HepG2 (cell line): ENCODE data around the gene LRSAM1. TPM values are rescaled to one million over a fixed set of nuclear protein-coding genes. Genes with fewer than 3 reads are reported as not detected.

Experiments
- ATAC-seq: fragments of 200-7000 bp; cut with Tn5 transposase; 3 replicates; pipeline ENCODE4 v1.9.1; 2020; ENCODE audit warnings: mild to moderate bottlenecking, moderate library complexity
- Bru-seq: library from RNA; stranded (reverse); fragments of 400-500 nt; gene quantifications from one replicate; lab custom pipeline; 2021; lab: Mats Ljungman, UMichigan
- BruChase-seq, 2 experiments: library from RNA; stranded (reverse); fragments of 400-500 nt; gene quantifications; one replicate each; lab custom pipeline; 2021; lab: Mats Ljungman, UMichigan
- BruUV-seq: library from RNA; stranded (reverse); fragments of 400-500 nt; replicated peaks from 2 replicates; lab custom pipeline; 2021; lab: Mats Ljungman, UMichigan
- CTCF ChIA-PET: fragments of 300-600 bp; formaldehyde crosslinking; extraction: SDS; loops from one replicate; lab custom pipeline; 2021; ENCODE audit warnings: low total read pairs, inconsistent platforms, low intra/inter-chr PET ratio; lab: Yijun Ruan, JAX
- POLR2A ChIA-PET: fragments of 350-600 bp; sonication (Branson Sonifier 250); formaldehyde crosslinking; loops from one replicate; lab custom pipeline; 2020; ENCODE audit warnings: antibody characterized with exemption, inconsistent platforms; lab: Yijun Ruan, JAX
- DNase-seq: peaks from one replicate; pipeline ENCODE4 v3.0.0-alpha.2; 2015; ENCODE audit warnings: low spot score
- FAIRE-seq: peaks from 3 replicates; lab custom pipeline; 2011; peaks lifted over from hg19 to GRCh38; lab: Jason Lieb, UNC
- H2AFZ ChIP-seq: one replicate; pipeline ENCODE4 v1.6.1; 2011; ENCODE audit warnings: low read length, inconsistent platforms
- H3K27ac ChIP-seq: fragments of 300-600 bp; 3 replicates; pipeline ENCODE4 v1.8.0; 2011; ENCODE audit warnings: mixed run types, mild to moderate bottlenecking, mixed read lengths, low read length, inconsistent platforms; ENCODE audit not compliant: insufficient read depth; ENCODE audit errors: extremely low read length
- H3K27me3 ChIP-seq, 2 experiments: fragments of 200-600 bp in 1 of 2; 2 replicates in 1 of 2; 3 replicates in 1 of 2; pipeline versions ENCODE4 v1.6.0 to v1.8.0; 2011; ENCODE audit warnings: low read length in 2 of 2, mild to moderate bottlenecking in 2 of 2, moderate library complexity in 2 of 2, inconsistent platforms in 1 of 2; ENCODE audit not compliant: insufficient read depth in 2 of 2, control insufficient read depth in 1 of 2
- H3K36me3 ChIP-seq, 2 experiments: fragments of 200-600 bp in 1 of 2; replicated peaks in 1 of 2; 2 replicates in 1 of 2; 3 replicates in 1 of 2; pipeline versions ENCODE4 v1.5.1 to v1.8.0; 2011; ENCODE audit warnings: low read length in 2 of 2, inconsistent platforms in 1 of 2; ENCODE audit not compliant: insufficient read depth in 2 of 2, control insufficient read depth in 1 of 2
- H3K4me1 ChIP-seq: 2 replicates; pipeline ENCODE4 v1.5.1; 2012; ENCODE audit warnings: low read length, inconsistent platforms; ENCODE audit not compliant: insufficient read depth
- H3K4me2 ChIP-seq: 2 replicates; pipeline ENCODE4 v1.6.0; 2011; ENCODE audit warnings: low read depth, low read length, inconsistent platforms
- H3K4me3 ChIP-seq, 3 experiments: fragments of 200-600 bp in 1 of 3; sonication (generic), shearing (Covaris generic) in 1 of 3; replicated peaks in 1 of 3; 2 replicates each; pipeline ENCODE4 v1.5.1; 2011 to 2016; ENCODE audit warnings: low read length in 3 of 3, inconsistent platforms in 2 of 3, low read depth in 2 of 3, mild to moderate bottlenecking in 2 of 3, control low read depth in 1 of 3, mixed read lengths in 1 of 3; ENCODE audit not compliant: insufficient read depth in 1 of 3
- H3K79me2 ChIP-seq: one replicate; pipeline ENCODE4 v1.6.1; 2011; ENCODE audit warnings: low read length, inconsistent platforms; ENCODE audit not compliant: insufficient read depth
- H3K9ac ChIP-seq: 2 replicates; pipeline ENCODE4 v1.6.0; 2011; ENCODE audit warnings: mild to moderate bottlenecking, low read depth, low read length, inconsistent platforms; ENCODE audit not compliant: insufficient read depth
- H3K9me3 ChIP-seq: 2 replicates; pipeline ENCODE4 v1.5.1; 2012; ENCODE audit warnings: mild to moderate bottlenecking, low read length
- H4K20me1 ChIP-seq: 2 replicates; pipeline ENCODE4 v1.6.0; 2011; ENCODE audit warnings: inconsistent platforms, mild to moderate bottlenecking, low read length, moderate library complexity; ENCODE audit not compliant: insufficient read depth
- EED ChIP-seq: sonication (generic); formaldehyde crosslinking; IDR thresholded peaks from 2 replicates; pipeline ENCODE4 v1.5.0; 2020; ENCODE audit warnings: mild to moderate bottlenecking, missing genetic modification reagents
- FOSL1 ChIP-seq: sonication (generic); formaldehyde crosslinking; IDR thresholded peaks from 2 replicates; pipeline ENCODE4 v1.9.0; 2021; ENCODE audit warnings: missing genetic modification reagents, borderline replicate concordance
- GFI1 ChIP-seq: sonication (generic); formaldehyde crosslinking; IDR thresholded peaks from 2 replicates; pipeline ENCODE4 v1.5.0; 2020; ENCODE audit warnings: missing genetic modification reagents, mild to moderate bottlenecking, borderline replicate concordance
- SUZ12 ChIP-seq: fragments of 150-350 bp; IDR thresholded peaks from 2 replicates; pipeline ENCODE4 v1.6.1; 2014; ENCODE audit warnings: low read depth, low read length
- ZNF484 ChIP-seq: sonication (generic); formaldehyde crosslinking; IDR thresholded peaks from 2 replicates; pipeline ENCODE4 v1.5.1; 2020; ENCODE audit warnings: mild to moderate bottlenecking, low read depth, missing genetic modification reagents, borderline replicate concordance
- ZNF674 ChIP-seq: sonication (generic); formaldehyde crosslinking; IDR thresholded peaks from 2 replicates; pipeline ENCODE4 v1.5.0; 2020; ENCODE audit warnings: low read depth, mild to moderate bottlenecking, missing genetic modification reagents
- ZSCAN25 ChIP-seq: sonication (generic); formaldehyde crosslinking; IDR thresholded peaks from 2 replicates; pipeline ENCODE4 v1.8.0; 2022; ENCODE audit warnings: mild to moderate bottlenecking, missing genetic modification reagents
- WGBS: methylation state at CpG from one replicate; pipeline ENCODE4 v1.1.6; 2017; ENCODE audit warnings: low lambda C conversion rate; 5-methylcytosine and 5-hydroxymethylcytosine counted together
- in situ Hi-C: cut with HindIII; loops from 2 replicates; pipeline ENCODE4 v1.10.0; 2017; ENCODE audit warnings: low pct_unique_long_range_greater_than_20kb; ENCODE audit not compliant: extremely low pct_ligation_motif_present
- intact Hi-C: fragments of 100-400 bp; cut with micrococcal nuclease; formaldehyde crosslinking; loops from one replicate; pipeline ENCODE4 v1.10.0; 2022; ENCODE audit not compliant: unreplicated experiment
- long read RNA-seq, 2 experiments: library from RNA in 1 of 2; library from polyadenylated mRNA in 1 of 2; stranded (forward) in 1 of 2; unstranded in 1 of 2; transcript quantifications; one replicate each; pipeline ENCODE4 v2.0.0, GENCODE V29; 2019 to 2022
- polyA minus RNA-seq, 3 experiments: library from RNA; depleted of rRNA, polyadenylated mRNA; stranded (reverse); fragments of >200 nt; gene quantifications; 2 replicates each; pipeline ENCODE4 v1.2.3, GENCODE V29; 2011; ENCODE audit warnings: low replicate concordance in 1 of 3
- polyA plus RNA-seq, 8 experiments: library from polyadenylated mRNA; depleted of rRNA in 3 of 8; stranded (reverse) in 7 of 8; unstranded in 1 of 8; fragments of >200 nt; fragmentation: Illumina TruSeq in 4 of 8; extraction: Trizol in 4 of 8; gene quantifications; 2 replicates each; pipeline versions ENCODE4 v1.2.1 to v1.2.3, GENCODE V29; 2011 to 2016; ENCODE audit warnings: low read depth in 4 of 8, missing spikeins in 1 of 8, mixed read lengths in 1 of 8; ENCODE audit not compliant: insufficient read depth in 1 of 8
- total RNA-seq, 5 experiments: library from RNA; depleted of rRNA; stranded (reverse); fragments of >200 nt; fragmentation: Illumina TruSeq; extraction: Trizol; gene quantifications; 2 replicates each; pipeline ENCODE4 v1.2.3, GENCODE V29; 2016; ENCODE audit warnings: low read depth in 1 of 5
- TF ChIP-seq, protein P1 (sequence below): sonication (generic); formaldehyde crosslinking; IDR thresholded peaks from 2 replicates; pipeline ENCODE4 v1.5.0; 2020; ENCODE audit warnings: mild to moderate bottlenecking, missing genetic modification reagents, borderline replicate concordance

The LRSAM1 gene
- total RNA-seq (2016; rRNA removed; fragmentation: Illumina TruSeq; extraction: Trizol) (4.6 and 8.7 TPM in 2 replicates), polyA plus RNA-seq (2011; rRNA removed) (10.2 and 12.2 TPM in 2 replicates), polyA minus RNA-seq (2011; rRNA and poly(A)+ RNA removed; ENCODE audit: low replicate concordance) (7.6 and 11.4 TPM in 2 replicates), Bru-seq, nascent RNA (percentile 56 among the genes with signal in this experiment), BruChase-seq, experiment 1, labeled RNA remaining after a 6-hour chase (percentile 62 among the genes with signal in this experiment), BruChase-seq, experiment 2, labeled RNA remaining after a 2-hour chase (percentile 61 among the genes with signal in this experiment)
- total RNA-seq (2016; cell fraction: cytosol; rRNA removed; fragmentation: Illumina TruSeq; extraction: Trizol; ENCODE audit: low read depth): 1.5 and 1.7 TPM in 2 replicates
- total RNA-seq (2016; cell fraction: insoluble cytoplasmic fraction; rRNA removed; fragmentation: Illumina TruSeq; extraction: Trizol): 4.2 and 9.8 TPM in 2 replicates
- 3.2 and 4.0 TPM in 2 replicates for total RNA-seq (2016; cell fraction: membrane; rRNA removed; fragmentation: Illumina TruSeq; extraction: Trizol)
- total RNA-seq (2016; cell fraction: nucleus; rRNA removed; fragmentation: Illumina TruSeq; extraction: Trizol): 9.5 and 16.9 TPM in 2 replicates
- polyA plus RNA-seq (2011; cell fraction: cytosol; rRNA removed): 4.1 and 5.2 TPM in 2 replicates
- polyA plus RNA-seq (2011; cell fraction: nucleus; rRNA removed): 68.4 and 76.1 TPM in 2 replicates
- polyA plus RNA-seq (2012): 10.0 and 14.6 TPM in 2 replicates
- 1.2 and 1.5 TPM in 2 replicates for polyA plus RNA-seq (2016; cell fraction: cytosol; fragmentation: Illumina TruSeq; extraction: Trizol; ENCODE audit: low read depth)
- 5.4 and 6.9 TPM in 2 replicates for polyA plus RNA-seq (2016; cell fraction: insoluble cytoplasmic fraction; fragmentation: Illumina TruSeq; extraction: Trizol; ENCODE audit: low read depth)
- 1.2 and 2.1 TPM in 2 replicates for polyA plus RNA-seq (2016; cell fraction: membrane; fragmentation: Illumina TruSeq; extraction: Trizol; ENCODE audit: low read depth)
- polyA plus RNA-seq (2016; cell fraction: nucleus; fragmentation: Illumina TruSeq; extraction: Trizol; ENCODE audit: insufficient read depth, low read depth): 21.9 and 22.1 TPM in 2 replicates
- polyA minus RNA-seq (2011; cell fraction: cytosol; rRNA and poly(A)+ RNA removed): 4.2 and 4.4 TPM in 2 replicates
- 25.4 and 32.1 TPM in 2 replicates for polyA minus RNA-seq (2011; cell fraction: nucleus; rRNA and poly(A)+ RNA removed)
- long read RNA-seq, experiment 1, partial matches to known transcripts: 8 of 14 reads
- long read RNA-seq, experiment 1, other reads (novel, unspliced or antisense): 2 of 14 reads
- long read RNA-seq, experiment 2, transcript LRSAM1-201 (26 exons, 3,146 nt): major isoform, 6 of 34 reads
- long read RNA-seq, experiment 2, partial matches to known transcripts: 7 of 34 reads
- long read RNA-seq, experiment 2, other reads (novel, unspliced or antisense): 20 of 34 reads

- in situ Hi-C loops (no loop called here), intact Hi-C loops (loop anchor here (5.0 kb wide), 1 partner anchor 59 kb away; no protein-coding TSS in a partner anchor)
- H4K20me1 ChIP-seq: peaks cover 45% of the 10 kb centered on the region
- ChIA-PET POLR2A (interaction anchor here (0.6 to 3.8 kb wide), 19 partner anchors 9 to 320 kb away, joined by 3 to 39 read pairs (median 3); partner anchors contain the start of genes SLC2A8, TOR2A and ZNF79), CTCF (no interaction called here)
- H3K27ac ChIP-seq: peak within 1 kb of the TSS; percentile 83
- peaks cover 35% of the 10 kb centered on the region for H3K79me2 ChIP-seq
- H3K9me3 ChIP-seq: no peaks in the 10 kb centered on the region
- TSS peak; percentile 58 for BruUV-seq
- H3K27me3 ChIP-seq: no peaks in the 10 kb centered on the region; a peak in 1 of 5 replicates
- peak within 1 kb of the TSS; percentile 89 for H3K4me2 ChIP-seq
- peak within 1 kb of the TSS; percentile 64 for H2AFZ ChIP-seq
- peak within 1 kb of the TSS; percentile 98 for H3K9ac ChIP-seq
- peaks cover 36% of the 10 kb centered on the region for H3K4me1 ChIP-seq
- peak; percentile 66 for ATAC-seq
- 0% methylated on average over 6 of the region's 71 CpGs for WGBS
- FAIRE-seq: peak; percentile 76
- H3K36me3 ChIP-seq: peaks cover 8 to 54% of the 10 kb centered on the region in 2 experiments
- peak within 1 kb of the TSS; percentile 85 to 97 (median 93) for H3K4me3 ChIP-seq
- peak; percentile 86 for DNase-seq
- TF ChIP-seq ZNF674 (CRISPR knock-in tag) (no peak), ZSCAN25 (CRISPR knock-in tag) (no peak), SUZ12 (0 out of 2 replicates have a peak, but pooled peaks have one; percentile 3), ZNF484 (no peak), EED (CRISPR knock-in tag) (0 out of 2 replicates have a peak, but pooled peaks have one; percentile 67), FOSL1 (CRISPR knock-in tag) (peak; percentile 19; the same call in 1 of the 2 replicates), GFI1 (CRISPR knock-in tag) (peak; percentile 30; the same call in 1 of the 2 replicates)
- TF ChIP-seq, protein P1, sequence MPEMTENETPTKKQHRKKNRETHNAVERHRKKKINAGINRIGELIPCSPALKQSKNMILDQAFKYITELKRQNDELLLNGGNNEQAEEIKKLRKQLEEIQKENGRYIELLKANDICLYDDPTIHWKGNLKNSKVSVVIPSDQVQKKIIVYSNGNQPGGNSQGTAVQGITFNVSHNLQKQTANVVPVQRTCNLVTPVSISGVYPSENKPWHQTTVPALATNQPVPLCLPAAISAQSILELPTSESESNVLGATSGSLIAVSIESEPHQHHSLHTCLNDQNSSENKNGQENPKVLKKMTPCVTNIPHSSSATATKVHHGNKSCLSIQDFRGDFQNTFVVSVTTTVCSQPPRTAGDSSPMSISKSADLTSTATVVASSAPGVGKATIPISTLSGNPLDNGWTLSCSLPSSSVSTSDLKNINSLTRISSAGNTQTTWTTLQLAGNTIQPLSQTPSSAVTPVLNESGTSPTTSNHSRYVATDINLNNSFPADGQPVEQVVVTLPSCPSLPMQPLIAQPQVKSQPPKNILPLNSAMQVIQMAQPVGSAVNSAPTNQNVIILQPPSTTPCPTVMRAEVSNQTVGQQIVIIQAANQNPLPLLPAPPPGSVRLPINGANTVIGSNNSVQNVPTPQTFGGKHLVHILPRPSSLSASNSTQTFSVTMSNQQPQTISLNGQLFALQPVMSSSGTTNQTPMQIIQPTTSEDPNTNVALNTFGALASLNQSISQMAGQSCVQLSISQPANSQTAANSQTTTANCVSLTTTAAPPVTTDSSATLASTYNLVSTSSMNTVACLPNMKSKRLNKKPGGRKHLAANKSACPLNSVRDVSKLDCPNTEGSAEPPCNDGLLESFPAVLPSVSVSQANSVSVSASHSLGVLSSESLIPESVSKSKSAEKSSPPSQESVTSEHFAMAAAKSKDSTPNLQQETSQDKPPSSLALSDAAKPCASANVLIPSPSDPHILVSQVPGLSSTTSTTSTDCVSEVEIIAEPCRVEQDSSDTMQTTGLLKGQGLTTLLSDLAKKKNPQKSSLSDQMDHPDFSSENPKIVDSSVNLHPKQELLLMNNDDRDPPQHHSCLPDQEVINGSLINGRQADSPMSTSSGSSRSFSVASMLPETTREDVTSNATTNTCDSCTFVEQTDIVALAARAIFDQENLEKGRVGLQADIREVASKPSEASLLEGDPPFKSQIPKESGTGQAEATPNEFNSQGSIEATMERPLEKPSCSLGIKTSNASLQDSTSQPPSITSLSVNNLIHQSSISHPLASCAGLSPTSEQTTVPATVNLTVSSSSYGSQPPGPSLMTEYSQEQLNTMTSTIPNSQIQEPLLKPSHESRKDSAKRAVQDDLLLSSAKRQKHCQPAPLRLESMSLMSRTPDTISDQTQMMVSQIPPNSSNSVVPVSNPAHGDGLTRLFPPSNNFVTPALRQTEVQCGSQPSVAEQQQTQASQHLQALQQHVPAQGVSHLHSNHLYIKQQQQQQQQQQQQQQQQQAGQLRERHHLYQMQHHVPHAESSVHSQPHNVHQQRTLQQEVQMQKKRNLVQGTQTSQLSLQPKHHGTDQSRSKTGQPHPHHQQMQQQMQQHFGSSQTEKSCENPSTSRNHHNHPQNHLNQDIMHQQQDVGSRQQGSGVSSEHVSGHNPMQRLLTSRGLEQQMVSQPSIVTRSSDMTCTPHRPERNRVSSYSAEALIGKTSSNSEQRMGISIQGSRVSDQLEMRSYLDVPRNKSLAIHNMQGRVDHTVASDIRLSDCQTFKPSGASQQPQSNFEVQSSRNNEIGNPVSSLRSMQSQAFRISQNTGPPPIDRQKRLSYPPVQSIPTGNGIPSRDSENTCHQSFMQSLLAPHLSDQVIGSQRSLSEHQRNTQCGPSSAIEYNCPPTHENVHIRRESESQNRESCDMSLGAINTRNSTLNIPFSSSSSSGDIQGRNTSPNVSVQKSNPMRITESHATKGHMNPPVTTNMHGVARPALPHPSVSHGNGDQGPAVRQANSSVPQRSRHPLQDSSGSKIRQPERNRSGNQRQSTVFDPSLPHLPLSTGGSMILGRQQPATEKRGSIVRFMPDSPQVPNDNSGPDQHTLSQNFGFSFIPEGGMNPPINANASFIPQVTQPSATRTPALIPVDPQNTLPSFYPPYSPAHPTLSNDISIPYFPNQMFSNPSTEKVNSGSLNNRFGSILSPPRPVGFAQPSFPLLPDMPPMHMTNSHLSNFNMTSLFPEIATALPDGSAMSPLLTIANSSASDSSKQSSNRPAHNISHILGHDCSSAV (CRISPR knock-in tag): 0 out of 2 replicates have a peak, but pooled peaks have one; percentile 66
Observed at GRCh38 chr9:127450830-127451607, at the start of gene LRSAM1, which contains the start of gene RPL12. TSS of gene LRSAM1 (plus strand) at chr9:127451510. CDS start at chr9:127454528, 3,018 bp downstream. TSS of gene RPL12 (minus strand) at chr9:127451406. CDS start at chr9:127451317, 89 bp downstream.
